HepG2 (cell line): ENCODE data around the gene OTUB2. TPM values are rescaled to one million over a fixed set of nuclear protein-coding genes. Genes with fewer than 3 reads are reported as not detected.

ENCODE experiments used
- KDM5B ChIP-seq: sonication (generic); formaldehyde crosslinking; IDR thresholded peaks from 2 replicates; pipeline ENCODE4 v1.4.0; 2020; ENCODE audit warnings: missing genetic modification reagents, mild to moderate bottlenecking, borderline replicate concordance
- NR2F6 ChIP-seq, 2 experiments: IDR thresholded peaks; 2 replicates each; pipeline ENCODE4 v1.6.1; 2016; ENCODE audit warnings: antibody characterized with exemption in 1 of 2, mild to moderate bottlenecking in 1 of 2
- PAF1 ChIP-seq: IDR thresholded peaks from 2 replicates; pipeline ENCODE4 v1.6.1; 2016; ENCODE audit warnings: missing genetic modification reagents, missing compliant biosample characterization
- PHF21A ChIP-seq: sonication (generic); formaldehyde crosslinking; IDR thresholded peaks from 2 replicates; pipeline ENCODE4 v1.5.0; 2020; ENCODE audit warnings: mild to moderate bottlenecking, missing genetic modification reagents
- ZNF343 ChIP-seq: sonication (generic); formaldehyde crosslinking; IDR thresholded peaks from 2 replicates; pipeline ENCODE4 v1.4.0; 2020; ENCODE audit warnings: mild to moderate bottlenecking, missing genetic modification reagents
- ZSCAN21 ChIP-seq: sonication (generic); formaldehyde crosslinking; IDR thresholded peaks from 2 replicates; pipeline ENCODE4 v1.8.0; 2022; ENCODE audit warnings: mild to moderate bottlenecking, missing genetic modification reagents, moderate library complexity, borderline replicate concordance
- ZSCAN29 ChIP-seq: sonication (generic); formaldehyde crosslinking; conservative IDR thresholded peaks from 2 replicates; pipeline ENCODE4 v1.4.0; 2020; ENCODE audit warnings: mild to moderate bottlenecking, missing genetic modification reagents
- polyA plus RNA-seq, 8 experiments: library from polyadenylated mRNA; depleted of rRNA in 3 of 8; stranded (reverse) in 7 of 8; unstranded in 1 of 8; fragments of >200 nt; fragmentation: Illumina TruSeq in 4 of 8; extraction: Trizol in 4 of 8; gene quantifications; 2 replicates each; pipeline versions ENCODE4 v1.2.1 to v1.2.3, GENCODE V29; 2011 to 2016; ENCODE audit warnings: low read depth in 4 of 8, missing spikeins in 1 of 8, mixed read lengths in 1 of 8; ENCODE audit not compliant: insufficient read depth in 1 of 8
- total RNA-seq, 5 experiments: library from RNA; depleted of rRNA; stranded (reverse); fragments of >200 nt; fragmentation: Illumina TruSeq; extraction: Trizol; gene quantifications; 2 replicates each; pipeline ENCODE4 v1.2.3, GENCODE V29; 2016; ENCODE audit warnings: low read depth in 1 of 5
- TF ChIP-seq, protein P1 (sequence below): sonication (generic); formaldehyde crosslinking; IDR thresholded peaks from 2 replicates; pipeline ENCODE4 v1.8.1; 2023; ENCODE audit warnings: mild to moderate bottlenecking, inconsistent platforms, moderate library complexity, missing genetic modification reagents, borderline replicate concordance
- TF ChIP-seq, protein P2 (sequence below): sonication (generic); formaldehyde crosslinking; IDR thresholded peaks from 2 replicates; pipeline ENCODE4 v1.5.0; 2020; ENCODE audit warnings: mild to moderate bottlenecking, missing genetic modification reagents, borderline replicate concordance
- TF ChIP-seq, protein P3 (sequence below): IDR thresholded peaks from 2 replicates; pipeline ENCODE4 v1.6.1; 2012; ENCODE audit warnings: inconsistent platforms
- TF ChIP-seq, protein P4 (sequence below): sonication (generic); formaldehyde crosslinking; IDR thresholded peaks from 2 replicates; pipeline ENCODE4 v1.5.1; 2020; ENCODE audit warnings: mild to moderate bottlenecking, missing genetic modification reagents, moderate library complexity

OTUB2 gene
- total and polyA plus RNA-seq, 2 of the 13 experiments (the other 11 are each of a cell fraction or from before 2014, with no cell fraction given) = 2.2 to 2.4 TPM

DNA sequence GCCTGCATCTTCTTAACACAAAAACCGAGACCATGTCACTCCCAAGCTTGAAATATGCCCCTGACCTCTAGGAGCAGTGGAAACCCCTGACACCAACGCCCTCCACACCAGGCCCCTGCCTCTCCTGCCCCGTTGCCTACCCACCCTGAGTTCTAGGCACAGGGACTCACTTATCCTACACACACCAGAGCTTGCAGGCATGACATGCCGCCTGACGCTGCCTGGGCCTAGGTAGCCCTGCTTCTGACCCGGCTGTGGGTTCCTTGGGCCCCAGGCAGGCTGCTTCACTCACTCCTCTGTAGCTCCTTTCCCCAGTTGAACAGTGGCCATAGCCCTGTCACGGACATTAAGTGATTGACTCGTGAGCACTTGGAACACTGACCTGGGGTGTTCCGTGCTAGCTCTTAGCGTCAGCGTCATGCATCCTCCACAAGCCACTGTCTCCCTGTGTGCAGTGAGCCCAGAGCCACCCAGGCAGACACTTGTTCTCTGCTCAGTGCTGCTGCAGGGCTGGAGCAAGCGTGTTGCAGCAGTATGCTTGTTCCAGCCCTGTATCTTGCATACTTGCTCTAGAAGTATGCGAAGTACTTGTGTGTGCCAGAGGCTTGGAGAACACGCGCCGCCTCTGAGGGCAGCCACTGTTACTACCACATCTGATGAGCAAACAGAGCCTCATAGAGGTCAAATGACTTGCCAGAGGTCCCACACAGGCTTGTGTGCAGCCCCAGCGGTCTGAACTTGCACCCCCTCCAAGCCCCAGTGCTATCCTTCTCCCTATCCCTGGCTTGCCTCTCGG, 15.6 kb downstream of the OTUB2 start (continued):
- TF ChIP-seq PHF21A (CRISPR knock-in tag) = peak; percentile 29; the same call in 1 of the 2 replicates
- TF ChIP-seq, protein P1, sequence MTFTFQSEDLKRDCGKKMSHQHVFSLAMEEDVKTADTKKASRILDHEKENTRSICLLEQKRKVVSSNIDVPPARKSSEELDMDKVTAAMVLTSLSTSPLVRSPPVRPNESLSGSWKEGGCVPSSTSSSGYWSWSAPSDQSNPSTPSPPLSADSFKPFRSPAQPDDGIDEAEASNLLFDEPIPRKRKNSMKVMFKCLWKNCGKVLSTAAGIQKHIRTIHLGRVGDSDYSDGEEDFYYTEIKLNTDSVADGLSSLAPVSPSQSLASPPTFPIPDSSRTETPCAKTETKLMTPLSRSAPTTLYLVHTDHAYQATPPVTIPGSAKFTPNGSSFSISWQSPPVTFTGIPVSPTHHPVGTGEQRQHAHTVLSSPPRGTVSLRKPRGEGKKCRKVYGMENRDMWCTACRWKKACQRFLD = no peak
- no peak for TF ChIP-seq PAF1 (CRISPR knock-in tag)
- 0 out of 2 replicates have a peak, but pooled peaks have one; percentile 31 for TF ChIP-seq ZSCAN29 (CRISPR knock-in tag)
- TF ChIP-seq, protein P2, sequence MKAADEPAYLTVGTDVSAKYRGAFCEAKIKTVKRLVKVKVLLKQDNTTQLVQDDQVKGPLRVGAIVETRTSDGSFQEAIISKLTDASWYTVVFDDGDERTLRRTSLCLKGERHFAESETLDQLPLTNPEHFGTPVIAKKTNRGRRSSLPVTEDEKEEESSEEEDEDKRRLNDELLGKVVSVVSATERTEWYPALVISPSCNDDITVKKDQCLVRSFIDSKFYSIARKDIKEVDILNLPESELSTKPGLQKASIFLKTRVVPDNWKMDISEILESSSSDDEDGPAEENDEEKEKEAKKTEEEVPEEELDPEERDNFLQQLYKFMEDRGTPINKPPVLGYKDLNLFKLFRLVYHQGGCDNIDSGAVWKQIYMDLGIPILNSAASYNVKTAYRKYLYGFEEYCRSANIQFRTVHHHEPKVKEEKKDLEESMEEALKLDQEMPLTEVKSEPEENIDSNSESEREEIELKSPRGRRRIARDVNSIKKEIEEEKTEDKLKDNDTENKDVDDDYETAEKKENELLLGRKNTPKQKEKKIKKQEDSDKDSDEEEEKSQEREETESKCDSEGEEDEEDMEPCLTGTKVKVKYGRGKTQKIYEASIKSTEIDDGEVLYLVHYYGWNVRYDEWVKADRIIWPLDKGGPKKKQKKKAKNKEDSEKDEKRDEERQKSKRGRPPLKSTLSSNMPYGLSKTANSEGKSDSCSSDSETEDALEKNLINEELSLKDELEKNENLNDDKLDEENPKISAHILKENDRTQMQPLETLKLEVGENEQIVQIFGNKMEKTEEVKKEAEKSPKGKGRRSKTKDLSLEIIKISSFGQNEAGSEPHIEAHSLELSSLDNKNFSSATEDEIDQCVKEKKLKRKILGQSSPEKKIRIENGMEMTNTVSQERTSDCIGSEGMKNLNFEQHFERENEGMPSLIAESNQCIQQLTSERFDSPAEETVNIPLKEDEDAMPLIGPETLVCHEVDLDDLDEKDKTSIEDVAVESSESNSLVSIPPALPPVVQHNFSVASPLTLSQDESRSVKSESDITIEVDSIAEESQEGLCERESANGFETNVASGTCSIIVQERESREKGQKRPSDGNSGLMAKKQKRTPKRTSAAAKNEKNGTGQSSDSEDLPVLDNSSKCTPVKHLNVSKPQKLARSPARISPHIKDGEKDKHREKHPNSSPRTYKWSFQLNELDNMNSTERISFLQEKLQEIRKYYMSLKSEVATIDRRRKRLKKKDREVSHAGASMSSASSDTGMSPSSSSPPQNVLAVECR (CRISPR knock-in tag) = 0 out of 2 replicates have a peak, but pooled peaks have one; percentile 10
- TF ChIP-seq, protein P3, sequence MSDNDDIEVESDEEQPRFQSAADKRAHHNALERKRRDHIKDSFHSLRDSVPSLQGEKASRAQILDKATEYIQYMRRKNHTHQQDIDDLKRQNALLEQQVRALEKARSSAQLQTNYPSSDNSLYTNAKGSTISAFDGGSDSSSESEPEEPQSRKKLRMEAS = peak; percentile 24; the same call in 1 of the 2 replicates
- TF ChIP-seq KDM5B (CRISPR knock-in tag) = 0 out of 2 replicates have a peak, but pooled peaks have one; percentile 9
- TF ChIP-seq NR2F6 (IDR thresholded peaks at IDR 0.05) = 0 out of 2 replicates have a peak, but pooled peaks have one; percentile 28
- TF ChIP-seq NR2F6 (CRISPR knock-in tag; IDR thresholded peaks at IDR 0.05) = peak; percentile 63; the same call in 1 of the 2 replicates
- TF ChIP-seq, protein P4, sequence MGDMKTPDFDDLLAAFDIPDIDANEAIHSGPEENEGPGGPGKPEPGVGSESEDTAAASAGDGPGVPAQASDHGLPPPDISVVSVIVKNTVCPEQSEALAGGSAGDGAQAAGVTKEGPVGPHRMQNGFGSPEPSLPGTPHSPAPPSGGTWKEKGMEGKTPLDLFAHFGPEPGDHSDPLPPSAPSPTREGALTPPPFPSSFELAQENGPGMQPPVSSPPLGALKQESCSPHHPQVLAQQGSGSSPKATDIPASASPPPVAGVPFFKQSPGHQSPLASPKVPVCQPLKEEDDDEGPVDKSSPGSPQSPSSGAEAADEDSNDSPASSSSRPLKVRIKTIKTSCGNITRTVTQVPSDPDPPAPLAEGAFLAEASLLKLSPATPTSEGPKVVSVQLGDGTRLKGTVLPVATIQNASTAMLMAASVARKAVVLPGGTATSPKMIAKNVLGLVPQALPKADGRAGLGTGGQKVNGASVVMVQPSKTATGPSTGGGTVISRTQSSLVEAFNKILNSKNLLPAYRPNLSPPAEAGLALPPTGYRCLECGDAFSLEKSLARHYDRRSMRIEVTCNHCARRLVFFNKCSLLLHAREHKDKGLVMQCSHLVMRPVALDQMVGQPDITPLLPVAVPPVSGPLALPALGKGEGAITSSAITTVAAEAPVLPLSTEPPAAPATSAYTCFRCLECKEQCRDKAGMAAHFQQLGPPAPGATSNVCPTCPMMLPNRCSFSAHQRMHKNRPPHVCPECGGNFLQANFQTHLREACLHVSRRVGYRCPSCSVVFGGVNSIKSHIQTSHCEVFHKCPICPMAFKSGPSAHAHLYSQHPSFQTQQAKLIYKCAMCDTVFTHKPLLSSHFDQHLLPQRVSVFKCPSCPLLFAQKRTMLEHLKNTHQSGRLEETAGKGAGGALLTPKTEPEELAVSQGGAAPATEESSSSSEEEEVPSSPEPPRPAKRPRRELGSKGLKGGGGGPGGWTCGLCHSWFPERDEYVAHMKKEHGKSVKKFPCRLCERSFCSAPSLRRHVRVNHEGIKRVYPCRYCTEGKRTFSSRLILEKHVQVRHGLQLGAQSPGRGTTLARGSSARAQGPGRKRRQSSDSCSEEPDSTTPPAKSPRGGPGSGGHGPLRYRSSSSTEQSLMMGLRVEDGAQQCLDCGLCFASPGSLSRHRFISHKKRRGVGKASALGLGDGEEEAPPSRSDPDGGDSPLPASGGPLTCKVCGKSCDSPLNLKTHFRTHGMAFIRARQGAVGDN = peak; percentile 52
- TF ChIP-seq ZSCAN21 (CRISPR knock-in tag) = 0 out of 2 replicates have a peak, but pooled peaks have one; percentile 46
- no peak for TF ChIP-seq ZNF343 (CRISPR knock-in tag)
- TF ChIP-seq, all 625 proteins: peak for 27
